ENCODE measurements around the gene CBFA2T2. TPM values are rescaled to one million over a fixed set of nuclear protein-coding genes. Genes with fewer than 3 reads are reported as not detected.
"Not testable (repeated sequence)": the region's sequence is repeated elsewhere in the genome, so short reads cannot be mapped to it uniquely, and the experiment has no call there.

The CBFA2T2 gene
- total RNA-seq, 6 donors from 2014 or later = 10.0 to 35.6 (median 16.2) TPM

- ATAC-seq (ENCODE audit: low FRiP score in 2 of 2) (no peak), DNase-seq (no peak)
- Histone ChIP-seq H3K27ac (no peak overlapping the region), H3K4me3 (no peak overlapping the region), H3K9me3 (no peaks in the 10 kb centered on the region), H3K36me3 (peaks cover 0 to 8% (median 0%) of the 10 kb centered on the region in 4 donors), H3K4me1 (peaks cover 3 to 11% (median 10%) of the 10 kb centered on the region in 4 donors), H3K27me3 (no peaks in the 10 kb centered on the region)
- 67 to 70% methylated on average over 2 of the region's 2 CpGs for WGBS, 2 donors
- TF ChIP-seq, protein P1, sequence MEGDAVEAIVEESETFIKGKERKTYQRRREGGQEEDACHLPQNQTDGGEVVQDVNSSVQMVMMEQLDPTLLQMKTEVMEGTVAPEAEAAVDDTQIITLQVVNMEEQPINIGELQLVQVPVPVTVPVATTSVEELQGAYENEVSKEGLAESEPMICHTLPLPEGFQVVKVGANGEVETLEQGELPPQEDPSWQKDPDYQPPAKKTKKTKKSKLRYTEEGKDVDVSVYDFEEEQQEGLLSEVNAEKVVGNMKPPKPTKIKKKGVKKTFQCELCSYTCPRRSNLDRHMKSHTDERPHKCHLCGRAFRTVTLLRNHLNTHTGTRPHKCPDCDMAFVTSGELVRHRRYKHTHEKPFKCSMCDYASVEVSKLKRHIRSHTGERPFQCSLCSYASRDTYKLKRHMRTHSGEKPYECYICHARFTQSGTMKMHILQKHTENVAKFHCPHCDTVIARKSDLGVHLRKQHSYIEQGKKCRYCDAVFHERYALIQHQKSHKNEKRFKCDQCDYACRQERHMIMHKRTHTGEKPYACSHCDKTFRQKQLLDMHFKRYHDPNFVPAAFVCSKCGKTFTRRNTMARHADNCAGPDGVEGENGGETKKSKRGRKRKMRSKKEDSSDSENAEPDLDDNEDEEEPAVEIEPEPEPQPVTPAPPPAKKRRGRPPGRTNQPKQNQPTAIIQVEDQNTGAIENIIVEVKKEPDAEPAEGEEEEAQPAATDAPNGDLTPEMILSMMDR (IDR thresholded peaks at IDR 0.05) = no peak
- TF ChIP-seq EP300 (IDR thresholded peaks at IDR 0.05) = no peak
- no peak for TF ChIP-seq POLR2A (IDR thresholded peaks at IDR 0.05)
- TF ChIP-seq POLR2AphosphoS5 (IDR thresholded peaks at IDR 0.05) = no peak
These were observed 36.9 kb downstream of the CBFA2T2 start for GRCh38 chr20:33526769-33527168.

- Histone ChIP-seq H3K36me3 (peaks cover 0 to under 1% (median 0%) of the 10 kb centered on the region in 4 donors), H3K4me3 (no peak overlapping the region), H3K9me3 (no peaks in the 10 kb centered on the region), H3K27me3 (no peaks in the 10 kb centered on the region), H3K27ac (no peak overlapping the region), H3K4me1 (peaks cover 13 to 25% (median 18%) of the 10 kb centered on the region in 4 donors)
- ATAC-seq (ENCODE audit: low FRiP score in 2 of 2) (no peak), DNase-seq (no peak)
- WGBS, 2 donors = 71% methylated on average over 6 of the region's 6 CpGs
- TF ChIP-seq POLR2A (IDR thresholded peaks at IDR 0.05) (no peak), EP300 (IDR thresholded peaks at IDR 0.05) (no peak), POLR2AphosphoS5 (IDR thresholded peaks at IDR 0.05) (no peak)
- TF ChIP-seq, protein P1 (IDR thresholded peaks at IDR 0.05) = no peak
These were observed 41.4 kb downstream of the CBFA2T2 start for GRCh38 chr20:33531047-33531877.

GRCh38 chr20:33531885-33532284 lies 42.0 kb downstream of the CBFA2T2 start:
- no peaks in the 10 kb centered on the region for H3K36me3 ChIP-seq
- H3K27ac ChIP-seq = no peak overlapping the region
- ATAC-seq (ENCODE audit: low FRiP score in 2 of 2) (no peak), DNase-seq (no peak)
- no peaks in the 10 kb centered on the region for H3K27me3 ChIP-seq
- H3K4me1 ChIP-seq = peaks cover 13 to 25% (median 18%) of the 10 kb centered on the region in 4 donors
- no peaks in the 10 kb centered on the region for H3K9me3 ChIP-seq
- 50 to 54% methylated on average over 1 of the region's 1 CpG for WGBS, 2 donors
- TF ChIP-seq POLR2A (IDR thresholded peaks at IDR 0.05) (no peak), POLR2AphosphoS5 (IDR thresholded peaks at IDR 0.05) (no peak)
- TF ChIP-seq, protein P1 (IDR thresholded peaks at IDR 0.05) = no peak
- no peak overlapping the region for H3K4me3 ChIP-seq

- TF ChIP-seq POLR2A (IDR thresholded peaks at IDR 0.05) = no peak
- TF ChIP-seq POLR2AphosphoS5 (IDR thresholded peaks at IDR 0.05) = no peak
- TF ChIP-seq, protein P1 (IDR thresholded peaks at IDR 0.05) = no peak
- no peak for TF ChIP-seq EP300 (IDR thresholded peaks at IDR 0.05)
- DNase-seq (no peak), ATAC-seq (ENCODE audit: low FRiP score in 2 of 2) (no peak)
- Histone ChIP-seq H3K36me3 (no peaks in the 10 kb centered on the region), H3K27me3 (no peaks in the 10 kb centered on the region), H3K9me3 (no peaks in the 10 kb centered on the region), H3K4me1 (peaks cover 13 to 25% (median 18%) of the 10 kb centered on the region in 4 donors), H3K27ac (no peak overlapping the region), H3K4me3 (no peak overlapping the region)
- 53 to 58% methylated on average over 2 of the region's 2 CpGs for WGBS, 2 donors
These were observed 43.0 kb downstream of the CBFA2T2 start for GRCh38 chr20:33532753-33533459.

- not testable (repeated sequence) for ATAC-seq (ENCODE audit: low FRiP score in 2 of 2); H3K36me3 ChIP-seq; DNase-seq; H3K4me3 ChIP-seq; H3K27ac ChIP-seq; H3K27me3 ChIP-seq; H3K9me3 ChIP-seq
- peaks cover 22 to 36% (median 26%) of the 10 kb centered on the region in 4 donors for H3K4me1 ChIP-seq
- WGBS, 2 donors = 90 to 97% methylated on average over 6 of the region's 8 CpGs
These were observed 45.8 kb downstream of the CBFA2T2 start for GRCh38 chr20:33535717-33536116.

Measured in upper lobe of left lung (tissue), 6 donors.